ENCODE data around the gene CFH.

- TF ChIP-seq POLR2AphosphoS5 (IDR thresholded peaks at IDR 0.05) = no peak
- no peak for TF ChIP-seq POLR2A (IDR thresholded peaks at IDR 0.05)
- TF ChIP-seq CTCF (IDR thresholded peaks at IDR 0.05) = no peak
Measured at GRCh38 chr1:196669051-196669450, 17.2 kb downstream of the CFH start.

Data from upper lobe of left lung (tissue), 4 donors.